Stimulated activated naive CD8-positive, alpha-beta T cell treated with anti-CD3 and anti-CD28 coated beads, Interleukin-15, amount 100 ng/mL, for 72 hours (primary cell): Measurements from ENCODE around the gene AIDA.

Source experiments
- ATAC-seq: fragments of 150-1000 bp; cut with Tn5 transposase; 2 replicates; pipeline ENCODE4 v1.10.0; 2021; ENCODE audit warnings: mild to moderate bottlenecking, moderate library complexity
- DNase-seq, 2 donors: peaks; one replicate each; pipeline ENCODE4 v3.0.0; 2021 to 2022
- H3K27ac Mint-ChIP-seq, 2 donors: one replicate each; pipeline ENCODE4 v1.8.0; 2022; ENCODE audit warnings: mild to moderate bottlenecking in 2 of 2, mixed read lengths in 2 of 2, moderate library complexity in 2 of 2
- H3K27me3 Mint-ChIP-seq: one replicate; pipeline ENCODE4 v1.8.0; 2022; ENCODE audit warnings: mixed read lengths
- H3K4me1 Mint-ChIP-seq: one replicate; pipeline ENCODE4 v1.8.0; 2022; ENCODE audit warnings: mild to moderate bottlenecking, mixed read lengths
- H3K4me3 Mint-ChIP-seq, 2 donors: one replicate each; pipeline ENCODE4 v1.8.0; 2022; ENCODE audit warnings: mild to moderate bottlenecking in 2 of 2, mixed read lengths in 2 of 2, moderate library complexity in 1 of 2
- H3K9me3 Mint-ChIP-seq, 2 donors: one replicate each; pipeline ENCODE4 v1.8.0; 2022; ENCODE audit warnings: mixed read lengths in 2 of 2

The AIDA gene

DNA sequence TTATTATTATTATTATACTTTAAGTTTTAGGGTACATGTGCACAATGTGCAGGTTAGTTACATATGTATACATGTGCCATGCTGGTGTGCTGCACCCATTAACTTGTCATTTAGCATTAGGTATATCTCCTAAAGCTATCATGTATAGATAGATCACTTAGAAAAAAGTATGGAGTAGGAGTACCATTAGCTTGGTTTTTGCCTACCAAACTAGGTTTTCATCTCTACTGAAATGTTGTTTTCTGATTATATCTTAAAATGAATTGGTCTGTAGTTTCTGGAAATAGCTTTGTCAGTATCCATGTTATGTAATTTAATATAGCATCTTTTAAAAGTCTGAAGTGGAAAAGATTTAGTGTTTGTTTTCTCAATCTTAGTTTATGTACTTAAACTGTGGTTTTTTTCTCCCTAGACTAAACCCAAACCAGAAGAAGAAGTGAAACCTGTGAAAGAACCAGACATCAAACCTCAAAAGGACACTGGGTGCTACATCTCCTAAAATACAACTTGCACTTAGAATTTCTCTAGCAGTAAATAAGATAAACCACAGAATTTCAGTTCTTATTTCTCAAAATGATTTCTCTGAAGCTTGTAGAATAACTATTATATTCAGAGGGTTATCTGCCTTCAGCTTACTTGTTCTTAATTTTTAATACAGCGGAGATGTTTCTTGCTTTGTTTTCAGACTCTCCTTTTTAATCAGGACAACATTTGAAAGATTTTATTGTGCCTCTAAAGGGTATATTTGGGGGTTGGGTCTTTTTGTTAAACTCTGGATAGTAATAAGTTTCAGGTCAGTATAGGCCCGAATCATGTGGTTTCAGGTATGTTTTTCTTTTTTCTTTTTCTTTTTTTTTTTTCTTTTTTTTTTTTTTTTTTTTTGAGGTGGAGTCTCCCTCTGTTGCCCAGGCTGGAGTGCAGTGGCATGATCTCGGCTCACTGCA lies 20.2 kb upstream of the AIDA start:
- H3K27ac Mint-ChIP-seq, result no peak overlapping the region

DNA sequence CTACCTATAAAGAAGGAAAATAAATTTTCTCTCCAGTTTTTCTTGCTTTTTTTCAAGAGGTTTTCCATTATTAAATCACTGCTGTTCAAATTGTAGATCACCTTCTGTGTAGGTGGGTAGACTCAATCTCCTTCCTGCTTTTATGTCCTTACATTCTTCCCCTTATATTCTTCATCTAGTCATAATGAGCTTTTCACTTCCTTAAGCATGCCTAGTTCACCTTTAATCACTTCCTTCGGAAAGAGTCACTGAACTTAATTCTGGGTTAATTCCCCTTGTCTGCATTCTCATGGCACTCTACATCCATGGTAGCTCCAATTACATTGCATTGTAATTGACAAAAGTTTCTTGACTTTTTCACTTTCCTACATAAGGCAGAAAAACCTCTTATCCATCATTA lies 18.6 kb upstream of the AIDA start:
- no peak overlapping the region for H3K27ac Mint-ChIP-seq

More for the DNA sequence above, 20.2 kb upstream of the AIDA start:
- no peaks in the 10 kb centered on the region for H3K9me3 Mint-ChIP-seq
- no peaks in the 10 kb centered on the region for H3K27me3 Mint-ChIP-seq
- H3K4me3 Mint-ChIP-seq, result no peak overlapping the region
- no peak for DNase-seq
- peak; percentile 71 for ATAC-seq
- peaks cover 13% of the 10 kb centered on the region for H3K4me1 Mint-ChIP-seq

DNA sequence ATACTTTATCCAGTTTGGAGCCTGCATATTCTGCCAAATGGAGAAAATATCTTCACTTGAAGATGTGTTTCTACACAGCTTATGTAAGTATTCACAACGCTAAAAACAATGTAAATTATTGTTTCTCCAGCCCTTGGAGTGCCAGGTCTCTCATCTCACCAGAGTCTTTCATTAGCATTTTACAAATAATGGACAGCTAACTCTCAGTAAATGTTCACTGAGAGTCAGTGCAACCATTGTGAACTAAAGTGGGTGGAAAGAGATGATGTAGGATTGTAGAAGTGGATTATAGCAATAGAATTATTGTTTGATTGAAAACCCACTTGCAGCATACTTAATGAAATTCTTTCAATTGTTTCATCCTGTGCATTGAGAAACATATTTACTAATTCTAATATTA lies 16.5 kb upstream of the AIDA start:
- no peak overlapping the region for H3K27ac Mint-ChIP-seq
- ATAC-seq, result no peak

More for the DNA sequence above, 18.6 kb upstream of the AIDA start:
- Mint-ChIP-seq H3K4me3 (no peak overlapping the region), H3K27me3 (no peaks in the 10 kb centered on the region), H3K4me1 (peaks cover 13% of the 10 kb centered on the region), H3K9me3 (no peaks in the 10 kb centered on the region)
- no peak for DNase-seq
- no peak for ATAC-seq

DNA sequence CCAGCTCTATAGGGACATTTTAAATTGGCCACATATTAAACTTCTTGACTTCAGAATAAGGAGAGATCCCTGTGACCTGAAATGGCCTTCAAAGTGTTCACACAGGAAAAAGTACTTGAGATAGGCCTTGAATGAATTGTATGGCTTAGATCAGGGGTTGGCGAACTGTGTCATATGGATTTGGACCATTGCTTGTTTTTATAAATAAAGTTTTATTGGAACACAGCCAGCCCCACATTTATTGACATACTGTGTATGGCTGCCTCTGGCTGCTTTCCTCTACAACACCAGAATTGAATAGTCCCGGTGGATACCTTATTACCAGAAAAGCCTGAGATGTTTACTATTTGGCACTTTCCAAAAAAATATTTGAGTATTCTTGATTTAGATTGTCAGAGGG lies 4.1 kb upstream of the AIDA start:
- Mint-ChIP-seq H3K9me3 (no peaks in the 10 kb centered on the region), H3K27ac (peak overlapping the region; percentile 19 to 33), H3K4me3 (no peak overlapping the region), H3K27me3 (no peaks in the 10 kb centered on the region), H3K4me1 (peaks cover 22% of the 10 kb centered on the region)
- DNase-seq, result no peak
- ATAC-seq, result no peak

More for the DNA sequence above, 16.5 kb upstream of the AIDA start:
- no peaks in the 10 kb centered on the region for H3K9me3 Mint-ChIP-seq
- DNase-seq, result no peak
- peaks cover 13% of the 10 kb centered on the region for H3K4me1 Mint-ChIP-seq
- H3K27me3 Mint-ChIP-seq, result no peaks in the 10 kb centered on the region
- H3K4me3 Mint-ChIP-seq, result no peak overlapping the region

DNA sequence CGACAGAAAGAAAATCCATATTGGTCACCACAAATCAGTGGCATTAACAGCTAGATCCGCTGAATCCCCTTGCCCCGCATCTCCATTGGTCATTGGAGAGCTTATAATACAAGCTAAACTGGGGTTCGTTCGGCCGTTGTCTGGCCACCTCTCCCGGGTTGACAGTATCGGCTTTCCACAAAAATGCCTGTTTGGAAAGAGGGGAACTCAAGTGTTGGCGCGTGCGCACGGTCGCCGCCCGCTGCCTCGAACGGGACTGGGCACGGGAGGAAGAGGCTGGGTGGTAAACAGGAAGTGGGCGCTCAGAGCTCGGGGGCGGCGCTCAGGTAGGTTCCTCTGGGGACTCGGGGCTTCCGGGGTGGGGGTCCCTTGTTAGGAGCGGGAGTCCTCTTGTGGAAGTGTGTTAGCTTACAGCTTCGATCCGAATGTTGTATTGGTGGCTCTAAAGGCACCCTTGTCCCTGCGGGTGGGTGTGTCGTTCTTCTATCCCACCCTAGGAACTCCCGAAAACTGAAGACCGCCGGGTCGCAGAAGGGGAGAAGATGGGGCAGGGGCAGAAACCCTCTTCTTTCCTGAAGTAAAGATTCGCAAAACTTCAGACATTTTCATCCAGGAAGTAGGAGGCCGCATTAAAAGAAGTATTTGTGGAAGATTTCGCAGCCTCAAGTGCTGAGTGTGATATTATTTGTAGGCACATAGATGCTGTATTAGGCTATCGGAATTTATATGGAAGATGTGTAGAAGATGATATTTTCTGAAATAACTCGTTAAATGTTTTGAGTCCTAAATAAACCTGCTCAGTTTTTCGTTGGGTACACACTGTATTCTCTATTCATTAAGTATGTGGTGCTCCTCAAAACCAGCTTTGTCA lies 1.0 kb upstream of the AIDA start:
- ATAC-seq (peak; percentile 82), DNase-seq (peak; percentile 87 to 94)
- H3K4me1 Mint-ChIP-seq, result peaks cover 39% of the 10 kb centered on the region
- peak overlapping the region; percentile 99 for H3K27ac Mint-ChIP-seq
- H3K27me3 Mint-ChIP-seq, result no peaks in the 10 kb centered on the region
- peak overlapping the region; percentile 92 to 93 for H3K4me3 Mint-ChIP-seq
- H3K9me3 Mint-ChIP-seq, result no peaks in the 10 kb centered on the region

DNA sequence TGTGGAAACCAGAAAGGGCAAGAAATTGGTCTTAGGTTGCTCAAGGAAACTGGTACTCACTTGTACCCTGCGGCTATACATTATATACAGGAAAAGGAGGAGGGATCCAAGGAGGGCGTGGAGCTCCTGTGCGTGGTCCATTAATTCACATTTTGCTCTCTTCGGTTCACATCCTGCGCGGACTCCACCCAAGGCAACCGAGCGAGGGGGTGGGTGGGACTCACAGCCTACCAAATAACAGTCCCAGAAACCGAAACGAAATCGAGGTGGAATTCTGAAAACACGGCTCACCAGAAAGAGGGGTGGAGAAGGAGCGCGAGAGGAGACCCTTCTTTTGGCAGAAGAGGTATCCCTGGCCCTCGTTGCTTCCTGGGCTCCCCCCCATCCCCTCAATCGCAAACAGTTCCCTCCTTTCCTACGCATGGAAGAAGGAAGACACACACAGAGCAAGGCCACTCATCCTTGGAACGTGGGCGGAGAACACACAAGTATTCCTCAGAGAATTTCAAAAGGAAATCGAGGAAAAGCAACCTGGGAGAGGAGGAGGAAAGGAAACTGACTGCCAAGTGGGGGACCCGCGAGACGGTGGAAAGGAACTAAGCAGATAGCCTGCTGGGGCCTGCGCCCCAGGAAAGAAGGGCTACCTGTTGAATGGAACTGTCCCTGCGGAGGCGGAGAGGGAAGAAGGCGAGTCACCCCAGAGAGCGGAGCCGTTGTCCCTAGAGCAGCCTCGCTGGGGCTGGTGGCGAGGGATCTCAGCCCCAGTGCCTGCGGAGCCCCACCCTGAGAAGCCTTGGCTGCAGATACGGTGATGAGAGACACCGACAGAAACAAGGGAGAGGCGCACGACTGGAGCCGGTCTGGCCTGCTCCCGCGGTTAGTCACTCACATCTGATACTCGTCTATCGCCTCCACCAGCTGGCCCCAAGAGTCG lies 705 bp downstream of the AIDA start:
- H3K27ac Mint-ChIP-seq, result peak overlapping the region; percentile 84 to 99
- H3K4me3 Mint-ChIP-seq, result peak overlapping the region; percentile 92 to 93
- peaks cover 38% of the 10 kb centered on the region for H3K4me1 Mint-ChIP-seq
- H3K27me3 Mint-ChIP-seq, result no peaks in the 10 kb centered on the region
- DNase-seq (peak; percentile 53 to 61), ATAC-seq (peak; percentile 66)
- H3K9me3 Mint-ChIP-seq, result no peaks in the 10 kb centered on the region

DNA sequence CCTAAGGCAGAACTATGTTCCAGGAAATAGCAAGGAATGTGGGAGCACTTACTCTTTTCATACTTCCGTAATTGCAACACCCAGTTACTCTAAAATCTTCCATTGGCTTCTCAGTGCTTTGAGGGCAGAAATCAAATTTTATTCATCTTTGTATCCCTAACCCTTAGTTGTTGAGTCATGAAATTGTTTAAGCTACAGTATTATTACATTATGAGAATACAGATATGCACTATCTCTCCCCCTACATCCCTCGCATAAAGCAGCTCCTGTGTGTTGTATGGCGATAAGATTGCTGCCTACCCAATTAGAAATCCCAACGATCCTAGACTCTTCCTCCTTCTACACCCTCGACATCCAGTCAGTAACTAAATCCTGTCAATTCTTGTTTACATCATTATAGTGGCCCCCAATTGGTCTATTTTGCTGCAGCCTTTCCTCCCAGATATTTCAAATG lies 2.6 kb downstream of the AIDA start:
- Mint-ChIP-seq H3K27ac (no peak overlapping the region), H3K27me3 (no peaks in the 10 kb centered on the region), H3K4me1 (peaks cover 51% of the 10 kb centered on the region), H3K9me3 (no peaks in the 10 kb centered on the region), H3K4me3 (peak overlapping the region; percentile 62 to 93)
- ATAC-seq (no peak), DNase-seq (no peak)

DNA sequence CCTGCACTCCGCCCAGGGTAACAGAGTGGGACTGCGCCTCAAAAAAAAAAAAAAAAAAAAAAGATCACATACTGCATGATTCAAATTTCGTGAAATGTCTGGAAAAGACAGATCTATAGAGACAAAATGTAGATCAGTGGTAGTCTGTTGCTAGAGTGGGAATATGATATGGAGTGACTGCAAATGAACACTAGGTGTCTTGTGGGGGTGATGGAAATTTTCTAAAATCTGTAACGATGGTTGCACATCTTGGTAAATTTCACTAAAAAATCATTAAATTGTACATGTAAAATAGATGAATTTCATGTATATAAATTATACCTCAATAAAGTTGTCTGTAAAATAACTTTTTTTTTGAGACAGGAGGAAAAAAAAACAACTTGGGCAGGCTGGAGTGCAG lies 5.5 kb downstream of the AIDA start:
- no peaks in the 10 kb centered on the region for H3K9me3 Mint-ChIP-seq
- no peak overlapping the region for H3K4me3 Mint-ChIP-seq

DNA sequence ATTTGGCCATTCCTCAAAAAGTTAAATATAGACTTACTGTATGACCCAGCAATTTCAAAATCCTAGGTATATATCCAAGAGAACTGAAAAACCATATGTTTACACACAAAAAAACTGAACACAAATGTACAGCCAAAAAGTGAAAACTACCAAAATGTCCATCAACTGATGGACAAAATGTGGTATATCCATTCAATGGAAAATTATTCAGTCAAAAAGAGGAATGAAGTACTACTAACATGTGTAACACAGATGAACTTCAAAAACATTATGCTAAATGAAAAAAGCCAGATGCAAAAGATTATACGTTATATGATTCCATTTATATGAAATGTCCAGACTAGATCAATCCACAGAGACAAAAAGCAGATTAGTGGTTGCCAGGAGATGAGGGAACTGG lies 8.0 kb downstream of the AIDA start:
- DNase-seq, result no peak
- ATAC-seq, result no peak
- Mint-ChIP-seq H3K27me3 (no peaks in the 10 kb centered on the region), H3K4me3 (no peak overlapping the region), H3K4me1 (peaks cover 33% of the 10 kb centered on the region), H3K27ac (no peak overlapping the region), H3K9me3 (no peaks in the 10 kb centered on the region)

More for the DNA sequence above, 5.5 kb downstream of the AIDA start:
- H3K4me1 Mint-ChIP-seq, result peaks cover 48% of the 10 kb centered on the region
- ATAC-seq (no peak), DNase-seq (no peak)
- H3K27me3 Mint-ChIP-seq, result no peaks in the 10 kb centered on the region
- H3K27ac Mint-ChIP-seq, result no peak overlapping the region

DNA sequence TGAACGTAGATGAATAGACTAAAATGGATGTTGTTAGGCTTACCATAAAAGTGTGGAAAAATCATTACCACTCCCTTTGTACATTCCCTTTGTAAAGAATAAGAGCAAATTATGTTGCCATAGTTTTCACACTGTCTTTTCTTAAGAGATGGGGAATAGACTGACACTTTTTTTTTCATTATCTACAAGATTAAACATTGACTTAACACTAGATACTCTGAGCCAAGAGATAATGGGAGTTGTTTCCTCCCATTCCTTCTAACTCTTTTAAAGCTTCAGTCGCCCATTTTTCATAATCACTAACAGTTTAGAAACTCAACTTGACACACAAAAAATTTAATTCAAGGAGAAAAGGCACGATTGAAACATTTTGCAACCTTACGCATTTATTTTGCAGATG lies 10.1 kb downstream of the AIDA start:
- Mint-ChIP-seq H3K4me3 (no peak overlapping the region), H3K9me3 (no peaks in the 10 kb centered on the region), H3K27me3 (no peaks in the 10 kb centered on the region), H3K4me1 (peaks cover 31% of the 10 kb centered on the region), H3K27ac (no peak overlapping the region)
- DNase-seq, result no peak
- ATAC-seq, result no peak

DNA sequence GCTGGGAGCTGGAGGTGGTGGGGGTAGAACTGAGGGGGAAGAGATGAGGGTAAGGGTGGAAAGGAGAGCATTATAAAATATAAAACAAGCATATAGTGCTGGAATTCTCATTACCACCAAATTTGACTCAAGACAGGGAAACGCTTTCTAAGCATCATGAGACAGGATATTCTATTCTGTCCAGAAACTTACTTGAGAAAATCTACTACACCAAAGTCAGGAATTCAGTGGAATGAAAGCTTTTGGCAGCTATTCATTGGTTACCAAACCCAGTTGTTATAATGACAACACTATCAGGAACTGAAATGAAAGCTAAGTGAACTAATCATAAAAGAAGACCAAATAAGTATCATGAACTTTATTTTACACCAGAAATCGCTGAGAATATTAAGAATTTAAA lies 14.5 kb downstream of the AIDA start:
- peak overlapping the region in 1 of 2 donors; percentile 85 for H3K27ac Mint-ChIP-seq
- no peaks in the 10 kb centered on the region for H3K27me3 Mint-ChIP-seq
- no peak for DNase-seq
- H3K4me3 Mint-ChIP-seq, result no peak overlapping the region
- no peaks in the 10 kb centered on the region for H3K9me3 Mint-ChIP-seq
- H3K4me1 Mint-ChIP-seq, result peaks cover 16% of the 10 kb centered on the region
- no peak for ATAC-seq

DNA sequence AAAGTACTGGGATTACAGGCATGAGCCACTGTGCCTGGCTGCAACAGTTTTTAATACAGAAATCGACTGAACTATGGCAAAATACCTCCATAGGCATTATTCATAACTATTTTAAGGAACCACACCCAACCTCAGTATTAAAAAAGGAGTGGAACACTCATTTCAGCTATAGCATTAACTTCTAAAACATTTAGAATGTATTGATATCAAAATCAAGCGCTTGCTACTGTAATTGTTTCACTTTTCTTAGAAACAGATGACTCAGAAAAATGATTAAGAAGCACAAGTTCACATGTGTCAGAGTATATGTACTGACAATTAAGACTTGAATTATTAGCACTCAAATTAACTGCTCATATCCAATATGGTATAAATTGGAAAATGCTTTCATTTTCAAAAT lies 15.1 kb downstream of the AIDA start:
- no peak overlapping the region for H3K4me3 Mint-ChIP-seq
- H3K27me3 Mint-ChIP-seq, result no peaks in the 10 kb centered on the region
- no peaks in the 10 kb centered on the region for H3K9me3 Mint-ChIP-seq
- H3K4me1 Mint-ChIP-seq, result peaks cover 16% of the 10 kb centered on the region
- ATAC-seq (peak; percentile 40), DNase-seq (no peak)
- H3K27ac Mint-ChIP-seq, result no peak overlapping the region

DNA sequence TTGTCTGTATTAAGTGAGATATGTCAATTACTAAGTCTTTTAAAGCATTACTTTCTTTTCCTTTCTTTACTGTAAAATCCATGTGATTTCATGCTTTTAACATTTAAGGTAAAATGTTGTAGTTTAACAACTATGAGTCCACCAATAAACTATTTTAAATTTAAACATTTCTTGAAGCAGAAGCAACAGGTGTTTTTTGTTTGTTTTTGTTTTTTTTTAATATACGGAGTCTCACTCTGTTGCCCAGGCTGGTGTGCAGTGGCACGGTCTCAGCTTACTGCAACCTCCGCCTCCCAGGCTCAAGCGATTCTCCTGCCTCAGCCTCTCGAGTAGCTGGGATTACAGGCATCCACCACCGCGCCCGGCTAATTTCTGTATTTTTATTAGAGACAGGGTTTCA lies 15.6 kb downstream of the AIDA start:
- H3K27me3 Mint-ChIP-seq, result no peaks in the 10 kb centered on the region
- ATAC-seq, result no peak
- no peak overlapping the region for H3K4me3 Mint-ChIP-seq

DNA sequence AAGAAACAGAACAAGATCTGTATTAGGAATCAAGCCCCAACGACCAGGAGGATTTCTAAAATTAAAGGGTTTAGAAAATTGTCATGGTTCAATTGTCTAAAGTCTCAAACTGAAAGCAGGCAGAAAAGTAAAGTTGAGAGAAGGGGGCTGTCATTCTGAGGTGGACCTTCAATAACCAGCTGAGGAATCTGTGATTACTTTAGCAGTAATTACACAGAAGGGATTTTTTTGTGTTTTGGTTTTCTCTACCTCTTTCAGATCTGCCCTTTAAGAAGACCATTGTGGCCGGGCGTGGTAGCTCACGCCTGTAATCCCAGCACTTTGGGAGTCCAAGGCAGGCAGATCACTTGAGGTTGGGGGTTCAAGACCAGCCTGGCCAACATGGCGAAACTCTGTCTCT lies 17.4 kb downstream of the AIDA start:
- Mint-ChIP-seq H3K4me1 (peaks cover 16% of the 10 kb centered on the region), H3K27ac (no peak overlapping the region), H3K27me3 (no peaks in the 10 kb centered on the region), H3K4me3 (no peak overlapping the region), H3K9me3 (no peaks in the 10 kb centered on the region)
- ATAC-seq, result no peak
- DNase-seq, result no peak

More for the DNA sequence above, 15.6 kb downstream of the AIDA start:
- Mint-ChIP-seq H3K4me1 (peaks cover 16% of the 10 kb centered on the region), H3K27ac (no peak overlapping the region), H3K9me3 (no peaks in the 10 kb centered on the region)
- no peak for DNase-seq

DNA sequence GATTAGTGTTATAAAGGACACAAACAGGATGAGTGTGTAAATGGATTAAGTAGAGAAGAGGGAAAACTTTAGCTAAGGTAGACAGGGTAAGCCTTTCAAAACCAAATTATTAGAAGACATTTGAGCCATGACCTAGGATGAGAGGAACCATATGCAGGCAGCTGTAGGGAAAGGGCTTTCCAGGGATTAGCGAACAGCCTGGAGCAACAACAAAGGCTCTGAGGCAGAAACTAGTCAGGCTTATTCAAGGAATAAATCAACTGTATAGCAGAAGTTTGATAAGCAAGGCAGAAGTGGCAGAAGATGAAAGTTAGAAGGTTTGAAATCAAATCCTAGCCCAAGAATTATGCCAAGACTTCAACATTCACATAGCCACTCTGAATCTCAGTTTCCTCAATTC lies 21.3 kb downstream of the AIDA start:
- Mint-ChIP-seq H3K4me1 (peaks cover 7% of the 10 kb centered on the region), H3K27ac (no peak overlapping the region), H3K27me3 (no peaks in the 10 kb centered on the region), H3K4me3 (no peak overlapping the region), H3K9me3 (no peaks in the 10 kb centered on the region)
- no peak for ATAC-seq
- DNase-seq, result no peak
